HepG2 (cell line): Measurements from ENCODE around the gene MRPL3. TPM values are rescaled to one million over a fixed set of nuclear protein-coding genes. Genes with fewer than 3 reads are reported as not detected.

ENCODE experiments used
- ATAC-seq: fragments of 200-7000 bp; cut with Tn5 transposase; 3 replicates; pipeline ENCODE4 v1.9.1; 2020; ENCODE audit warnings: mild to moderate bottlenecking, moderate library complexity
- BruUV-seq: library from RNA; stranded (reverse); fragments of 400-500 nt; replicated peaks from 2 replicates; lab custom pipeline; 2021; lab: Mats Ljungman, UMichigan
- CTCF ChIA-PET: fragments of 300-600 bp; formaldehyde crosslinking; extraction: SDS; loops from one replicate; lab custom pipeline; 2021; ENCODE audit warnings: low total read pairs, inconsistent platforms, low intra/inter-chr PET ratio; lab: Yijun Ruan, JAX
- POLR2A ChIA-PET: fragments of 350-600 bp; sonication (Branson Sonifier 250); formaldehyde crosslinking; loops from one replicate; lab custom pipeline; 2020; ENCODE audit warnings: antibody characterized with exemption, inconsistent platforms; lab: Yijun Ruan, JAX
- DNase-seq: peaks from one replicate; pipeline ENCODE4 v3.0.0-alpha.2; 2015; ENCODE audit warnings: low spot score
- FAIRE-seq: peaks from 3 replicates; lab custom pipeline; 2011; peaks lifted over from hg19 to GRCh38; lab: Jason Lieb, UNC
- H2AFZ ChIP-seq: one replicate; pipeline ENCODE4 v1.6.1; 2011; ENCODE audit warnings: low read length, inconsistent platforms
- H3K27ac ChIP-seq: fragments of 300-600 bp; 3 replicates; pipeline ENCODE4 v1.8.0; 2011; ENCODE audit warnings: mixed run types, mild to moderate bottlenecking, mixed read lengths, low read length, inconsistent platforms; ENCODE audit not compliant: insufficient read depth; ENCODE audit errors: extremely low read length
- H3K27me3 ChIP-seq, 2 experiments: fragments of 200-600 bp in 1 of 2; 2 replicates in 1 of 2; 3 replicates in 1 of 2; pipeline versions ENCODE4 v1.6.0 to v1.8.0; 2011; ENCODE audit warnings: low read length in 2 of 2, mild to moderate bottlenecking in 2 of 2, moderate library complexity in 2 of 2, inconsistent platforms in 1 of 2; ENCODE audit not compliant: insufficient read depth in 2 of 2, control insufficient read depth in 1 of 2
- H3K36me3 ChIP-seq, 2 experiments: fragments of 200-600 bp in 1 of 2; replicated peaks in 1 of 2; 2 replicates in 1 of 2; 3 replicates in 1 of 2; pipeline versions ENCODE4 v1.5.1 to v1.8.0; 2011; ENCODE audit warnings: low read length in 2 of 2, inconsistent platforms in 1 of 2; ENCODE audit not compliant: insufficient read depth in 2 of 2, control insufficient read depth in 1 of 2
- H3K4me1 ChIP-seq: 2 replicates; pipeline ENCODE4 v1.5.1; 2012; ENCODE audit warnings: low read length, inconsistent platforms; ENCODE audit not compliant: insufficient read depth
- H3K4me2 ChIP-seq: 2 replicates; pipeline ENCODE4 v1.6.0; 2011; ENCODE audit warnings: low read depth, low read length, inconsistent platforms
- H3K4me3 ChIP-seq, 3 experiments: fragments of 200-600 bp in 1 of 3; sonication (generic), shearing (Covaris generic) in 1 of 3; replicated peaks in 1 of 3; 2 replicates each; pipeline ENCODE4 v1.5.1; 2011 to 2016; ENCODE audit warnings: low read length in 3 of 3, inconsistent platforms in 2 of 3, low read depth in 2 of 3, mild to moderate bottlenecking in 2 of 3, control low read depth in 1 of 3, mixed read lengths in 1 of 3; ENCODE audit not compliant: insufficient read depth in 1 of 3
- H3K79me2 ChIP-seq: one replicate; pipeline ENCODE4 v1.6.1; 2011; ENCODE audit warnings: low read length, inconsistent platforms; ENCODE audit not compliant: insufficient read depth
- H3K9ac ChIP-seq: 2 replicates; pipeline ENCODE4 v1.6.0; 2011; ENCODE audit warnings: mild to moderate bottlenecking, low read depth, low read length, inconsistent platforms; ENCODE audit not compliant: insufficient read depth
- H3K9me3 ChIP-seq: 2 replicates; pipeline ENCODE4 v1.5.1; 2012; ENCODE audit warnings: mild to moderate bottlenecking, low read length
- H4K20me1 ChIP-seq: 2 replicates; pipeline ENCODE4 v1.6.0; 2011; ENCODE audit warnings: inconsistent platforms, mild to moderate bottlenecking, low read length, moderate library complexity; ENCODE audit not compliant: insufficient read depth
- FOXA1 ChIP-seq, 2 experiments: fragments of 450-650 bp in 1 of 2; sonication (generic) in 1 of 2; formaldehyde crosslinking in 1 of 2; IDR thresholded peaks; 2 replicates each; pipeline versions ENCODE4 v1.4.0 to v1.6.1; 2016 to 2020; ENCODE audit warnings: missing genetic modification reagents in 1 of 2
- NR2F1 ChIP-seq, 2 experiments: fragments of 450-650 bp in 1 of 2; formaldehyde crosslinking in 1 of 2; IDR thresholded peaks; 2 replicates each; pipeline versions ENCODE4 v1.5.0 to v1.6.1; 2016 to 2020; ENCODE audit warnings: mild to moderate bottlenecking in 1 of 2, missing compliant biosample characterization in 1 of 2, missing genetic modification reagents in 1 of 2, moderate library complexity in 1 of 2
- PHF8 ChIP-seq: sonication (generic); formaldehyde crosslinking; IDR thresholded peaks from 2 replicates; pipeline ENCODE4 v1.5.0; 2020; ENCODE audit warnings: missing genetic modification reagents
- PLSCR1 ChIP-seq: sonication (generic); formaldehyde crosslinking; IDR thresholded peaks from 2 replicates; pipeline ENCODE4 v1.5.0; 2020; ENCODE audit warnings: missing genetic modification reagents, mild to moderate bottlenecking, borderline replicate concordance
- TCF12 ChIP-seq, 2 experiments: fragments of 450-650 bp in 1 of 2; sonication (generic) in 1 of 2; formaldehyde crosslinking in 1 of 2; IDR thresholded peaks; 2 replicates each; pipeline versions ENCODE4 v1.6.1 to v1.8.0; 2017 to 2022; ENCODE audit warnings: antibody characterized with exemption in 1 of 2, mild to moderate bottlenecking in 1 of 2, missing genetic modification reagents in 1 of 2, moderate library complexity in 1 of 2
- TEAD3 ChIP-seq: optimal IDR thresholded peaks from 2 replicates; pipeline ENCODE3; 2016; ENCODE audit warnings: borderline replicate concordance
- ZFP37 ChIP-seq: sonication (generic); formaldehyde crosslinking; IDR thresholded peaks from 2 replicates; pipeline ENCODE4 v1.4.0; 2020; ENCODE audit warnings: missing genetic modification reagents, borderline replicate concordance
- ZNF142 ChIP-seq: sonication (generic); formaldehyde crosslinking; IDR thresholded peaks from 2 replicates; pipeline ENCODE4 v1.4.0; 2020; ENCODE audit warnings: missing genetic modification reagents
- ZNF414 ChIP-seq: sonication (generic); formaldehyde crosslinking; IDR thresholded peaks from 2 replicates; pipeline ENCODE4 v1.5.0; 2020; ENCODE audit warnings: missing genetic modification reagents
- WGBS: methylation state at CpG from one replicate; pipeline ENCODE4 v1.1.6; 2017; ENCODE audit warnings: low lambda C conversion rate; 5-methylcytosine and 5-hydroxymethylcytosine counted together
- in situ Hi-C: cut with HindIII; loops from 2 replicates; pipeline ENCODE4 v1.10.0; 2017; ENCODE audit warnings: low pct_unique_long_range_greater_than_20kb; ENCODE audit not compliant: extremely low pct_ligation_motif_present
- intact Hi-C: fragments of 100-400 bp; cut with micrococcal nuclease; formaldehyde crosslinking; loops from one replicate; pipeline ENCODE4 v1.10.0; 2022; ENCODE audit not compliant: unreplicated experiment
- polyA plus RNA-seq, 8 experiments: library from polyadenylated mRNA; depleted of rRNA in 3 of 8; stranded (reverse) in 7 of 8; unstranded in 1 of 8; fragments of >200 nt; fragmentation: Illumina TruSeq in 4 of 8; extraction: Trizol in 4 of 8; gene quantifications; 2 replicates each; pipeline versions ENCODE4 v1.2.1 to v1.2.3, GENCODE V29; 2011 to 2016; ENCODE audit warnings: low read depth in 4 of 8, missing spikeins in 1 of 8, mixed read lengths in 1 of 8; ENCODE audit not compliant: insufficient read depth in 1 of 8
- total RNA-seq, 5 experiments: library from RNA; depleted of rRNA; stranded (reverse); fragments of >200 nt; fragmentation: Illumina TruSeq; extraction: Trizol; gene quantifications; 2 replicates each; pipeline ENCODE4 v1.2.3, GENCODE V29; 2016; ENCODE audit warnings: low read depth in 1 of 5

Gene MRPL3
- total and polyA plus RNA-seq, 2 of the 13 experiments (the other 11 are each of a cell fraction or from before 2014, with no cell fraction given), result 114 to 172 TPM

- in situ Hi-C loops (no loop called here), intact Hi-C loops (loop anchor here (5.0 kb wide), 1 partner anchor 120 kb away; the partner anchor contains the start of gene NUDT16)
- no peaks in the 10 kb centered on the region for H3K9me3 ChIP-seq
- BruUV-seq, result no TSS peak
- H3K4me2 ChIP-seq, result peak overlapping the region; percentile 89
- H3K27ac ChIP-seq, result peak overlapping the region; percentile 86
- ATAC-seq (peak; percentile 17), FAIRE-seq (no peak), DNase-seq (peak; percentile 13)
- H4K20me1 ChIP-seq, result no peaks in the 10 kb centered on the region
- CTCF ChIA-PET, result no interaction called here
- WGBS, result 13% methylated on average over 2 of the region's 2 CpGs
- H3K9ac ChIP-seq, result peak overlapping the region; percentile 97
- H2AFZ ChIP-seq, result peak overlapping the region; percentile 68
- peaks cover 19% of the 10 kb centered on the region for H3K4me1 ChIP-seq
- peaks cover 27% of the 10 kb centered on the region for H3K79me2 ChIP-seq
- peaks cover 3 to 31% of the 10 kb centered on the region in 2 experiments; a peak in 4 of 5 replicates for H3K36me3 ChIP-seq
- H3K4me3 ChIP-seq, result peak overlapping the region; percentile 71 to 92 (median 91)
- TF ChIP-seq TCF12 (IDR thresholded peaks at IDR 0.05) (no peak), TCF12 (CRISPR knock-in tag; IDR thresholded peaks at IDR 0.05) (no peak), ZFP37 (no peak), PLSCR1 (CRISPR knock-in tag) (no peak), TEAD3 (CRISPR knock-in tag) (peak; percentile 6), FOXA1 (IDR thresholded peaks at IDR 0.05) (no peak), FOXA1 (CRISPR knock-in tag; IDR thresholded peaks at IDR 0.05) (0 out of 2 replicates have a peak, but pooled peaks have one; percentile 7), NR2F1 (CRISPR knock-in tag; IDR thresholded peaks at IDR 0.05) (0 out of 4 replicates have a peak, but pooled peaks of 1 of the 2 experiments have one; percentile 14)
- POLR2A ChIA-PET, result interaction anchor here (0.6 to 1.5 kb wide), 3 partner anchors 21 to 121 kb away, joined by 3 read pairs; no protein-coding TSS in a partner anchor
- H3K27me3 ChIP-seq, result peaks cover 0 to 6% of the 10 kb centered on the region in 2 experiments; a peak in 2 of 5 replicates
Measured at GRCh38 chr3:131501949-131502348, 822 bp downstream of the MRPL3 start.

- Histone ChIP-seq H3K4me1 (no peaks in the 10 kb centered on the region), H3K4me2 (no peak overlapping the region), H3K9me3 (no peaks in the 10 kb centered on the region), H4K20me1 (no peaks in the 10 kb centered on the region; the same call in 1 of the 2 replicates), H2AFZ (no peak overlapping the region), H3K36me3 (peaks cover 9 to 78% of the 10 kb centered on the region in 2 experiments), H3K27ac (no peak overlapping the region), H3K4me3 (no peak overlapping the region), H3K79me2 (peaks cover 12% of the 10 kb centered on the region), H3K27me3 (no peaks in the 10 kb centered on the region), H3K9ac (no peak overlapping the region)
- CTCF ChIA-PET, result no interaction called here
- WGBS, result 98% methylated on average over 1 of the region's 1 CpG
- DNase-seq, result no peak
- ATAC-seq, result no peak
- BruUV-seq, result no TSS peak
- POLR2A ChIA-PET, result no interaction called here
- in situ Hi-C loops, result loop anchor here (25.0 kb wide), 1 partner anchor 457 kb away; the partner anchor contains the start of genes ASTE1 and NEK11
- FAIRE-seq, result no peak
- intact Hi-C loops, result no loop called here
- TF ChIP-seq PHF8 (CRISPR knock-in tag), result no peak
- no peak for TF ChIP-seq ZNF142 (CRISPR knock-in tag)
- TF ChIP-seq ZNF414, result no peak
Measured at GRCh38 chr3:131494706-131495105, 8.1 kb downstream of the MRPL3 start.
